ENCODE data around the gene TERF2IP. TPM values are rescaled to one million over a fixed set of nuclear protein-coding genes. Genes with fewer than 3 reads are reported as not detected.

TERF2IP gene
- total and polyA plus RNA-seq, 2 of the 13 experiments (the other 11 are each of a cell fraction or from before 2014, with no cell fraction given) = 26.4 to 50.2 TPM

DNA sequence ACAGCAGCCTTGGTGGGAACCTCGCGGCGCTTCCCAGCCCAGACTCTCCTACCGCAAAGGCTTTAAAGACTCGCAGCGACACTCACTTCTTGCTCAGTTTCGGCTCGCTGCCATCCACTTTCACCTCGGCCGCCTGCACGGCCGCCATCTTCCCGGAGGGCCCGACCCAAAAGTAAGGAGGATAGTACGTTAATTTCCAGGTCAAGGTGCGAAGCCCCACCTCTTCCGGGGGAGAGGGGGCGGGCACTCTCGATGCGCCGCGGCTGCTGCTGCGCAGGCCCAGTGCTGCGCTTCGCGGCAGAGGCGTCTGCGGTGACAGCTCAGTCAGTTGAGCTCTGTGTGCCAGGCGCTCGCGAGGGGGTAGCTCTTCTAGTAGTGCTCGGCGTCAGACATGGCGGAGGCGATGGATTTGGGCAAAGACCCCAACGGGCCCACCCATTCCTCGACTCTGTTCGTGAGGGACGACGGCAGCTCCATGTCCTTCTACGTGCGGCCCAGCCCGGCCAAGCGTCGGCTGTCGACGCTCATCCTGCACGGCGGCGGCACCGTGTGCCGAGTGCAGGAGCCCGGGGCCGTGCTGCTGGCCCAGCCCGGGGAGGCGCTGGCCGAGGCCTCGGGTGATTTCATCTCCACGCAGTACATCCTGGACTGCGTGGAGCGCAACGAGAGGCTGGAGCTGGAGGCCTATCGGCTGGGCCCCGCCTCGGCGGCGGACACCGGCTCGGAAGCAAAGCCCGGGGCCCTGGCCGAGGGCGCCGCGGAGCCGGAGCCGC lies at the start of gene TERF2IP, which contains the start of gene KARS1 (continued):
- TF ChIP-seq, protein P1, sequence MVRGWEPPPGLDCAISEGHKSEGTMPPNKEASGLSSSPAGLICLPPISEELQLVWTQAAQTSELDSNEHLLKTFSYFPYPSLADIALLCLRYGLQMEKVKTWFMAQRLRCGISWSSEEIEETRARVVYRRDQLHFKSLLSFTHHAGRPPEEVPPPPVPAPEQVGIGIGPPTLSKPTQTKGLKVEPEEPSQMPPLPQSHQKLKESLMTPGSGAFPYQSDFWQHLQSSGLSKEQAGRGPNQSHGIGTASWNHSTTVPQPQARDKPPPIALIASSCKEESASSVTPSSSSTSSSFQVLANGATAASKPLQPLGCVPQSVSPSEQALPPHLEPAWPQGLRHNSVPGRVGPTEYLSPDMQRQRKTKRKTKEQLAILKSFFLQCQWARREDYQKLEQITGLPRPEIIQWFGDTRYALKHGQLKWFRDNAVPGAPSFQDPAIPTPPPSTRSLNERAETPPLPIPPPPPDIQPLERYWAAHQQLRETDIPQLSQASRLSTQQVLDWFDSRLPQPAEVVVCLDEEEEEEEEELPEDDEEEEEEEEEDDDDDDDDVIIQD (CRISPR knock-in tag; IDR thresholded peaks at IDR 0.05; ENCODE audit: low read depth) = no peak
- TF ChIP-seq RFX1 (IDR thresholded peaks at IDR 0.05) = no peak
- no peak for TF ChIP-seq PLRG1 (conservative IDR thresholded peaks at IDR 0.05)
- TF ChIP-seq RFXANK (CRISPR knock-in tag; IDR thresholded peaks at IDR 0.05) = no peak
- TF ChIP-seq HMGA1 (CRISPR knock-in tag; conservative IDR thresholded peaks at IDR 0.05) = no peak
- TF ChIP-seq MXD3 (CRISPR knock-in tag; IDR thresholded peaks at IDR 0.05) = peak; percentile 91; the same call in 1 of the 2 replicates
- TF ChIP-seq, protein P2, sequence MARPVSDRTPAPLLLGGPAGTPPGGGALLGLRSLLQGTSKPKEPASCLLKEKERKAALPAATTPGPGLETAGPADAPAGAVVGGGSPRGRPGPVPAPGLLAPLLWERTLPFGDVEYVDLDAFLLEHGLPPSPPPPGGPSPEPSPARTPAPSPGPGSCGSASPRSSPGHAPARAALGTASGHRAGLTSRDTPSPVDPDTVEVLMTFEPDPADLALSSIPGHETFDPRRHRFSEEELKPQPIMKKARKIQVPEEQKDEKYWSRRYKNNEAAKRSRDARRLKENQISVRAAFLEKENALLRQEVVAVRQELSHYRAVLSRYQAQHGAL (CRISPR knock-in tag; IDR thresholded peaks at IDR 0.05; ENCODE audit: not compliant biosample characterization) = peak; percentile 57
- TF ChIP-seq MLLT10 (CRISPR knock-in tag; IDR thresholded peaks at IDR 0.05) = no peak
- peak; percentile 34 for TF ChIP-seq FOXP4 (CRISPR knock-in tag; IDR thresholded peaks at IDR 0.05)
- TF ChIP-seq ARID3A (IDR thresholded peaks at IDR 0.05; ENCODE audit: low read depth, low read length) = no peak; the same call in 1 of the 2 replicates
- TF ChIP-seq, protein P3, sequence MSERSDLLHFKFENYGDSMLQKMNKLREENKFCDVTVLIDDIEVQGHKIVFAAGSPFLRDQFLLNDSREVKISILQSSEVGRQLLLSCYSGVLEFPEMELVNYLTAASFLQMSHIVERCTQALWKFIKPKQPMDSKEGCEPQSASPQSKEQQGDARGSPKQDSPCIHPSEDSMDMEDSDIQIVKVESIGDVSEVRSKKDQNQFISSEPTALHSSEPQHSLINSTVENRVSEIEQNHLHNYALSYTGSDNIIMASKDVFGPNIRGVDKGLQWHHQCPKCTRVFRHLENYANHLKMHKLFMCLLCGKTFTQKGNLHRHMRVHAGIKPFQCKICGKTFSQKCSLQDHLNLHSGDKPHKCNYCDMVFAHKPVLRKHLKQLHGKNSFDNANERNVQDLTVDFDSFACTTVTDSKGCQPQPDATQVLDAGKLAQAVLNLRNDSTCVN (CRISPR knock-in tag; IDR thresholded peaks at IDR 0.05; ENCODE audit: borderline replicate concordance) = no peak
- TF ChIP-seq ZFP41 (CRISPR knock-in tag; IDR thresholded peaks at IDR 0.05; ENCODE audit: borderline replicate concordance) = peak; percentile 41; the same call in 1 of the 2 replicates
- peak; percentile 81 for TF ChIP-seq ZNF225 (CRISPR knock-in tag; IDR thresholded peaks at IDR 0.05)
- peak; percentile 36; the same call in 1 of the 2 replicates for TF ChIP-seq ZFP90 (CRISPR knock-in tag; IDR thresholded peaks at IDR 0.05; ENCODE audit: borderline replicate concordance)
- no peak for TF ChIP-seq TCF7 (IDR thresholded peaks at IDR 0.05; ENCODE audit: low read depth)
- peak; percentile 24; the same call in 1 of the 2 replicates for TF ChIP-seq ZNF263 (CRISPR knock-in tag; IDR thresholded peaks at IDR 0.05)
- TF ChIP-seq ZNF546 (CRISPR knock-in tag; conservative IDR thresholded peaks at IDR 0.05) = peak; percentile 97
- peak; percentile 28; the same call in 1 of the 2 replicates for TF ChIP-seq ZNF773 (CRISPR knock-in tag; IDR thresholded peaks at IDR 0.05; ENCODE audit: borderline replicate concordance)
- TF ChIP-seq ZMYM2 (CRISPR knock-in tag; IDR thresholded peaks at IDR 0.05) = no peak
- no peak for TF ChIP-seq ZNF768 (CRISPR knock-in tag; IDR thresholded peaks at IDR 0.05)
- no peak; the same call in 1 of the 2 replicates for TF ChIP-seq ESRRA (CRISPR knock-in tag; IDR thresholded peaks at IDR 0.05; ENCODE audit: low read depth)
- TF ChIP-seq ZNF124 (CRISPR knock-in tag; IDR thresholded peaks at IDR 0.05) = peak; percentile 83; the same call in 1 of the 2 replicates
- TF ChIP-seq KMT2A (CRISPR knock-in tag; IDR thresholded peaks at IDR 0.05) = peak; percentile 99

All from HepG2 (cell line).